ENCODE data around the gene PRDX4.
A peak's percentile ranks its signal among the peaks of the same experiment; 100 is the strongest.
"Not testable (repeated sequence)": the region's sequence is repeated elsewhere in the genome, so short reads cannot be mapped to it uniquely, and the experiment has no call there.

The PRDX4 gene

GRCh38 chrX:23667239-23668177 is at the start of gene PRDX4:
TSS of gene PRDX4 (plus strand) at chrX:23667493. CDS start at chrX:23667571, 78 bp downstream.
- DNase-seq (ENCODE audit: low spot score), result peak; percentile 84

GRCh38 chrX:23621621-23622265 is 45.5 kb upstream of the PRDX4 start:
- DNase-seq (ENCODE audit: low spot score), result no peak

- DNase-seq (ENCODE audit: low spot score), result no peak
Observed at GRCh38 chrX:23623797-23624196, 43.5 kb upstream of the PRDX4 start.

GRCh38 chrX:23626651-23627050 is 40.6 kb upstream of the PRDX4 start:
- no peak for DNase-seq (ENCODE audit: low spot score)

GRCh38 chrX:23628131-23628530 is 39.2 kb upstream of the PRDX4 start:
- no peak for DNase-seq (ENCODE audit: low spot score)

- no peak for DNase-seq (ENCODE audit: low spot score)
Observed at GRCh38 chrX:23631136-23631535, 36.2 kb upstream of the PRDX4 start.

GRCh38 chrX:23633834-23634580 is 33.3 kb upstream of the PRDX4 start:
- DNase-seq (ENCODE audit: low spot score), result no peak

GRCh38 chrX:23637187-23637586 is 30.1 kb upstream of the PRDX4 start:
- no peak for DNase-seq (ENCODE audit: low spot score)

- no peak for DNase-seq (ENCODE audit: low spot score)
Observed at GRCh38 chrX:23643020-23643419, 24.3 kb upstream of the PRDX4 start.

- no peak for DNase-seq (ENCODE audit: low spot score)
Observed at GRCh38 chrX:23644744-23645143, 22.5 kb upstream of the PRDX4 start.

- no peak for DNase-seq (ENCODE audit: low spot score)
Observed at GRCh38 chrX:23656091-23656490, 11.2 kb upstream of the PRDX4 start.

GRCh38 chrX:23656684-23657083 is 10.6 kb upstream of the PRDX4 start:
- DNase-seq (ENCODE audit: low spot score), result no peak

- DNase-seq (ENCODE audit: low spot score), result no peak
Observed at GRCh38 chrX:23659339-23659738, 8.0 kb upstream of the PRDX4 start.

- DNase-seq (ENCODE audit: low spot score), result not testable (repeated sequence)
Observed at GRCh38 chrX:23660083-23660765, 7.1 kb upstream of the PRDX4 start.

GRCh38 chrX:23660766-23661132 is 6.5 kb upstream of the PRDX4 start:
- DNase-seq (ENCODE audit: low spot score), result no peak

GRCh38 chrX:23661671-23662070 is 5.6 kb upstream of the PRDX4 start:
- peak; percentile 9 for DNase-seq (ENCODE audit: low spot score)

- DNase-seq (ENCODE audit: low spot score), result peak; percentile 64
Observed at GRCh38 chrX:23662187-23662586, 5.1 kb upstream of the PRDX4 start.

- DNase-seq (ENCODE audit: low spot score), result peak; percentile 64
Observed at GRCh38 chrX:23662853-23663252, 4.4 kb upstream of the PRDX4 start.

GRCh38 chrX:23664496-23664895 is 2.8 kb upstream of the PRDX4 start:
- no peak for DNase-seq (ENCODE audit: low spot score)

- no peak for DNase-seq (ENCODE audit: low spot score)
Observed at GRCh38 chrX:23666282-23666681, 1.0 kb upstream of the PRDX4 start.

- no peak for DNase-seq (ENCODE audit: low spot score)
Observed at GRCh38 chrX:23668335-23668734, 1.0 kb downstream of the PRDX4 start.

- DNase-seq (ENCODE audit: low spot score), result no peak
Observed at GRCh38 chrX:23670528-23670927, 3.2 kb downstream of the PRDX4 start.
